Lower leg skin (tissue), 4 donors: ENCODE measurements around the gene IMMP2L. TPM values are rescaled to one million over a fixed set of nuclear protein-coding genes. Genes with fewer than 3 reads are reported as not detected.

Experiments
- DNase-seq, 2 donors: peaks; one replicate each; pipeline ENCODE4 v3.0.0-alpha.2; 2019; ENCODE audit warnings: low spot score in 2 of 2
- H3K4me3 ChIP-seq: fragments of 200-600 bp; sonication (generic); 2 replicates; pipeline ENCODE4 v1.5.1; 2017; ENCODE audit warnings: mild to moderate bottlenecking, low read depth; ENCODE audit not compliant: poor library complexity, severe bottlenecking
- POLR2A ChIP-seq, 2 donors: fragments of 450-650 bp; IDR thresholded peaks; one replicate each; pipeline ENCODE4 v1.6.1; 2016 to 2017; ENCODE audit warnings: antibody characterized with exemption in 2 of 2, mild to moderate bottlenecking in 1 of 2, moderate library complexity in 1 of 2
- WGBS, 2 donors: methylation state at CpG; one replicate each; pipeline ENCODE4 v1.1.5; 2018; 5-methylcytosine and 5-hydroxymethylcytosine counted together
- intact Hi-C: fragments of 100-400 bp; cut with DNase I; formaldehyde crosslinking; loops from one replicate; pipeline ENCODE4 v1.15.0; 2023; ENCODE audit warnings: low total_unique reads
- total RNA-seq, 4 donors: library from RNA; depleted of rRNA; stranded (reverse); fragments of >200 nt; gene quantifications; one replicate each; pipeline ENCODE4 v1.1.0, GENCODE V29; 2016
- TF ChIP-seq, protein P1 (sequence below), 3 donors: fragments of 450-650 bp; IDR thresholded peaks; one replicate each; pipeline ENCODE4 v1.5.1; 2016; ENCODE audit warnings: antibody characterized with exemption in 3 of 3, mild to moderate bottlenecking in 3 of 3, moderate library complexity in 2 of 3

IMMP2L gene
- total RNA-seq, 4 donors from 2014 or later, result 13.6 to 16.8 (median 16.4) TPM

DNA sequence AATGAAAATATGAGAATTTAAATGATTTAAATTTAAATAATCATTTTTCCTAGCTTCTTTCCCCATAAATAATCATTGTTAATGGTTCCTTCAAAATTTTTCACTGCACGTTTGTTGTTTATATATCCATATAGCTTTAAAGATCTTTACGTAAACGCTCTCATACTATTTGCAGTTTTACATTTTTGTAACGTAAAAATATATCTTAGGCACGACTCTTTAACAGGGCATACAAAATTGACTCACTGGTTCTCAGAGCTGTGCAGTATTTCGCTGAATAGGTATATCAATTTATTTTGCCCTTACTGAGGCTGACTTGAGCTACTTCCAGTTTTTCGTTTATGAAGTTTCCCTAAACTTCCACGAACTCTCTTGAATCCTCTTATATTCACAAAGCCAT, 365.6 kb downstream of the IMMP2L start:
- WGBS, 2 donors, result 95 to 97% methylated on average over 8 of the region's 8 CpGs
- intact Hi-C loops, result no loop called here
- no peak for DNase-seq

DNA sequence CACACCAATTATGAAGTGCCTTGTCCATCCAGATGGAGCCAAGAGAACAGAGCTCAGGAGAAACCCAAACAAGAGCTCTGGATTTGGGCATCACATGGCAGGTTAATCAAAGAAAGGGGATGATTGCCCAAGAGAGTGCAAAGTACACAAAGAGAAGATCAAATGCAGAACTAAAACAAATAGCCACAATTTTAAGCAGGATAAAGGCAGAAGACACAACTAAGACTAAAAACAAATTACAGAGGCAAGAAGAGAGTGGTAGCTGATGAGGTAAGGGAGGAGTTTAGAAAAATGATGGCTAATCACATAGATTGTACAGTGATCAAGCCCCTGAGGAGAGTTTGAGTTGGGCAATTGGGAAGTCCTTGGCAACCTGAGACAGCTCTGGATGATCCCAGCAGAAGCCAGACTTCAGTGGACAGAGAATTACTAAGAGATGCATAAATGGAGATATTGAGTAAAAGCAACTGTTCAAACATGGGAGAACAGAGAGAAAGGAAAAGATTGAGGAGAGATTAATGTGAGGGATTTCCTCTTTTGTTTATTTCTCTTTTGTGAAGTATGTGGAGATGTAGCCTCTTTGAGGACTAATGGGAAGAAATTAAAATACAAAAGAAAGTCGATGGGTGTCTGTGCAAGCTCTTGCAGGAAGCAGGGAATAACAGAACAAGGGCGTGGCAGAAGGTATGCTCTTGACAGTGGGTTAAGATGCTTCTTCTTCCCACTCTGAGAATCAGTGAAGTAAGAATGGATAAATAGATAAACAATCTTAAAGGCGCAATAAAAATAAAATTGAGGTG, 369.5 kb downstream of the IMMP2L start:
- no peak overlapping the region for H3K4me3 ChIP-seq
- TF ChIP-seq, protein P1, sequence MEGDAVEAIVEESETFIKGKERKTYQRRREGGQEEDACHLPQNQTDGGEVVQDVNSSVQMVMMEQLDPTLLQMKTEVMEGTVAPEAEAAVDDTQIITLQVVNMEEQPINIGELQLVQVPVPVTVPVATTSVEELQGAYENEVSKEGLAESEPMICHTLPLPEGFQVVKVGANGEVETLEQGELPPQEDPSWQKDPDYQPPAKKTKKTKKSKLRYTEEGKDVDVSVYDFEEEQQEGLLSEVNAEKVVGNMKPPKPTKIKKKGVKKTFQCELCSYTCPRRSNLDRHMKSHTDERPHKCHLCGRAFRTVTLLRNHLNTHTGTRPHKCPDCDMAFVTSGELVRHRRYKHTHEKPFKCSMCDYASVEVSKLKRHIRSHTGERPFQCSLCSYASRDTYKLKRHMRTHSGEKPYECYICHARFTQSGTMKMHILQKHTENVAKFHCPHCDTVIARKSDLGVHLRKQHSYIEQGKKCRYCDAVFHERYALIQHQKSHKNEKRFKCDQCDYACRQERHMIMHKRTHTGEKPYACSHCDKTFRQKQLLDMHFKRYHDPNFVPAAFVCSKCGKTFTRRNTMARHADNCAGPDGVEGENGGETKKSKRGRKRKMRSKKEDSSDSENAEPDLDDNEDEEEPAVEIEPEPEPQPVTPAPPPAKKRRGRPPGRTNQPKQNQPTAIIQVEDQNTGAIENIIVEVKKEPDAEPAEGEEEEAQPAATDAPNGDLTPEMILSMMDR (IDR thresholded peaks at IDR 0.05), result no peak
- intact Hi-C loops, result no loop called here
- 86 to 92% methylated on average over 3 of the region's 3 CpGs for WGBS, 2 donors
- DNase-seq, result no peak

More for the DNA sequence above, 365.6 kb downstream of the IMMP2L start:
- H3K4me3 ChIP-seq, result no peak overlapping the region
- TF ChIP-seq, protein P1 (IDR thresholded peaks at IDR 0.05), result no peak
- TF ChIP-seq POLR2A (IDR thresholded peaks at IDR 0.05), result no peak

DNA sequence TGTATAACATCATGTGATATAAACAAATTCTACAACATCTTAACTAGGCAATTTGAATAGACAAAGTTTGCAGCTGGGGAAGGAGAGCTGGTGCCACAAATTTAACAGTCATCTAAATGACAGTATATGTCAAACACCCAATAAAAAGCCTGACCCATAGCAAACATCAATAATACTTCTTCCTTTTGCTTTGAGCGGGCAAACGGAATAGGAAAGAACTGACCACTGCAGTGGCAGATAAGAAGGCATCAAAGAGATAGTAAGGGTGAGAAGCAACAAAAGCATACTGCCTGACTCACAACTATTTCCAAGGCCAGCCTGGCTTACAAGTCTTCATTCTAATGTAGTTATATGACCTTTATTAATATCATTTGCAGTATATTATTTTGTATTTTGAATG, 371.5 kb downstream of the IMMP2L start:
- TF ChIP-seq POLR2A (IDR thresholded peaks at IDR 0.05), result no peak
- TF ChIP-seq, protein P1 (IDR thresholded peaks at IDR 0.05), result no peak
- no peak overlapping the region for H3K4me3 ChIP-seq
- WGBS, 2 donors, result 84 to 92% methylated on average over 2 of the region's 2 CpGs
- intact Hi-C loops, result no loop called here
- no peak for DNase-seq

DNA sequence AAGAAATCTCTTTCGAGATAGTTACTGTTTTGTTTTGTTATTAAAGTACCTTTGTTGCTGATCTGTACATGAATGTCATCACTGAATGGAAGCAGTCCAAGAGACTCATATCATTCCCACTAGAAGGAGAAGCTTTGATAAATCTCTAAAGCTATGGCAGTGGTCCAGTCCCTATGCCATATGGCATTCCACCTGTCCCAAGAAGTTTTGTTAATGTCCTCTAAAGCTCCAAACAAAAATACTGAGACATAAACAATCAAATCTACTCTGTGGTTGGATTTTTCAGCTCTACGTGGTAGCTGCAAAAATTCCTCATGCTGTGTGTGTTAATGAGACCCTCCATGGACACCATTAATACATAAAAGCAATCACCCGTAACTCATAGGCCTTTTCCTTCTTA, 377.3 kb downstream of the IMMP2L start:
- intact Hi-C loops, result no loop called here
- H3K4me3 ChIP-seq, result no peak overlapping the region
- WGBS, 2 donors, result 95 to 96% methylated on average over 3 of the region's 3 CpGs
- DNase-seq, result no peak
- TF ChIP-seq POLR2A (IDR thresholded peaks at IDR 0.05), result no peak
- TF ChIP-seq, protein P1 (IDR thresholded peaks at IDR 0.05), result no peak

DNA sequence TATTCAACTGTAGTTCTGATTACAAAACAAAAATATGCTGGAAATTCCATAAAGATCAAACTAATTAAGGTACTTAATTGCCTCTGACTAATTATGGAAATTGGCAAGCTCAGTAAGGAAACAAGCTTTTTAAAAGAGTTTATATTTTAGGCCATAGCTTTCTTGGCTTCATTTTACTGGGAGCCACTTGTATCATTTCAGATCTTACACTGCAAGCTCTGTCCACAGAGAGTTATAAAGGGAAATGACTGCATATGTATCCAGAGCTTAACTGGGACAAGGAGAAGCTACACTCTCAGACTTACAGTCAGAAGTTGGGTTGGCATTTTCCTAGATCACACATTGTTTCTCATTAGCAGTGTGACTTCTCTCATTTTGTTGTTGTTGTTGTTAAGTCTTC, 379.0 kb downstream of the IMMP2L start:
- TF ChIP-seq, protein P1 (IDR thresholded peaks at IDR 0.05), result no peak
- DNase-seq, result no peak
- H3K4me3 ChIP-seq, result no peak overlapping the region
- intact Hi-C loops, result no loop called here

DNA sequence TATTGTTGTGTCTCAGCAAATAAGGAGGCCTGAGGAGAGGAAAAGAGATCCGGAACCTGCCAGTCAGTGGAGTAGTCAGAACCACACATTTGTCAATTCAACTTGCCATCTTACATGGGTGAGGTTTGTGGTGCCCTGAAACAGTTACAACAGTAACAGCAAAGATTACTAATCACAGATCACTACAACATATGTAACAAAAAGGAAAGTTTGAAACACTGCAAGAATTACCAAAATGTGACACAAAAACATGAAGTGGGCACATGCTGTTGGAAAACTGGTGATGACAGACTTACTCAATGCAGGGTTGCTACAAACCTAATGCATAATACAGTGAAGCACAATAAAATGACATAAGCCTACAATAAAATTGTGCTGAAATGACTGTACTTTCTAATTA, 382.0 kb downstream of the IMMP2L start:
- no peak for DNase-seq
- intact Hi-C loops, result no loop called here
- 96 to 100% methylated on average over 1 of the region's 1 CpG for WGBS, 2 donors
- TF ChIP-seq, protein P1 (IDR thresholded peaks at IDR 0.05), result no peak
- TF ChIP-seq POLR2A (IDR thresholded peaks at IDR 0.05), result no peak
- H3K4me3 ChIP-seq, result no peak overlapping the region
